HT-29 (cell line): Measurements from ENCODE around the gene KAT6B. TPM values are rescaled to one million over a fixed set of nuclear protein-coding genes. Genes with fewer than 3 reads are reported as not detected.
A peak's percentile ranks its signal among the peaks of the same experiment; 100 is the strongest.

ENCODE experiments used
- DNase-seq: peaks from one replicate; pipeline ENCODE4 v3.0.0-alpha.2; 2015; ENCODE audit warnings: low spot score
- total RNA-seq: library from RNA; depleted of rRNA; stranded (reverse); fragments of >200 nt; shearing (Covaris generic); gene quantifications from 2 replicates; pipeline ENCODE4 v1.2.3, GENCODE V29; 2014

Gene KAT6B
- total RNA-seq, 1 experiment from 2014 or later = 17.2 TPM

GRCh38 chr10:74987339-74988053 lies 161.1 kb downstream of the KAT6B start:
- no peak for DNase-seq

- no peak for DNase-seq
Observed at GRCh38 chr10:74988054-74988775, 161.8 kb downstream of the KAT6B start.

DNA sequence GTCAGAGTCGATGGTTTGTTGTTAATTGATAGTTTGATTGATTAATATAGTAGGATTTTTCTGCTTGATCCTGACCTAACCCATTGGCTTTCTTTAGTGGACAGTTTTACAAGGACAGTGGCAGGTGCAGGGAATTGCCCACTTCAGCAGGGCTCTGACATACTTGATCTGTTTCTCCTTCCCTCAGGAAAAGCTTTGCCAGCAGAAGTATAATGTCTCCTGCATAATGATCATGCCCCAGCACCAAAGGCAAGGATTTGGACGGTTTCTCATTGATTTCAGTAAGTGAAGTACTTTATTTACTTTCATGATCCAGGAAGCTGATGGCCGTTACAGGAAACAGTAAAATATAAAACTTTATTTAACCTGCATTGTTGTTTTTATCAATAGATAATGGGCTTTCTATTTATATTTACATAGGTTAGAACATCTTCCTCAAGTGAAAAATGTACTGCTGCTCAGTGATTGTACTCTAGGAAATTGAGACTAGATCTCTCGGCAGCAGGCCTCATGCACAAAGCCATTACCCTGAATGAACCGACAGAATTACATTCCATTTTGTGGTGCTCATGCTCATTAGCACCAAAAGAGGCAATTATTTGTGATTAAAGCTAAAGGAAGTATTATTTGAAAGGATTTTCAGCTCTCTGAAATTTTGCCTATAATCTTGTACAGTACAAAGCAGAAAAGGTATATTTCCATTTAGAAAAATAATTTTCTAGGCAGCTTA lies 162.6 kb downstream of the KAT6B start:
- no peak for DNase-seq

DNA sequence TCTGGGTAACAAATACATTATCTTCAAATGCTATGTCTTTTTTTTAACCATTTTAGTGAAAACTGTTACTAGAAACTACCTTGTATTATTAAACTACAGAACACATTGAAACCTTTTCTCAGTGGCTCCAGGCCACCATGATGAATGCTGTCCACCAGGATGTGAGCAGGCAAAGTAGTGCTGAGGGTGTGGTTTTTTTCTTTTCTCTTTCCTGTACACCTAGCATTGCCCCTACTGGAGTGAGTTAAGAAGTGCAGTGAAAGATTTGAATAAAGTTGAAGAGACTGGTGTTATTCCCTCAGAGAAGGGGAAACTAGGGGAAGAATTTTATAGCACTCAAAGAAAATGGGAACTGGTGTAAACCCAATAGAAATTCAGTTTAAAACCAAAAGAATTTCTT lies 165.0 kb downstream of the KAT6B start:
- peak; percentile 67 for DNase-seq

DNA sequence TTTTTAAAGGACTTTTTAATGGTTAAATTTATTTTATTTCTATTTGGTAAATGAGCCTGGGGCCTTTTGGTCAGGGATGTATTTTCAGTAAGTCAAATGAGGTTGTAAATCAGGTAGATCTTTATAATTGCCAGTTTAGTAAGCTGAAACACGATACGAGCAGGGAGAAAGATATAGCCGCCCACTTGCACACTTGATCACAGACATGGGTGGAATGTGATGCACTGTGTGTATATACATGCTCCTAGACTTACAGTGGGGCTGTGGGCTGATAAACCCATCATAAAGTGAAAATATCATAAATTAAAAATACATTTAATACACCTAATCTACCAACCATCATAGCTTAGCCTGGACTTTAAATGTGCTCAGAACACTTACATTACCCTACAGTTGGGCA lies 165.7 kb downstream of the KAT6B start:
- DNase-seq = no peak

- no peak for DNase-seq
Observed at GRCh38 chr10:74993649-74994048, 167.2 kb downstream of the KAT6B start.

DNA sequence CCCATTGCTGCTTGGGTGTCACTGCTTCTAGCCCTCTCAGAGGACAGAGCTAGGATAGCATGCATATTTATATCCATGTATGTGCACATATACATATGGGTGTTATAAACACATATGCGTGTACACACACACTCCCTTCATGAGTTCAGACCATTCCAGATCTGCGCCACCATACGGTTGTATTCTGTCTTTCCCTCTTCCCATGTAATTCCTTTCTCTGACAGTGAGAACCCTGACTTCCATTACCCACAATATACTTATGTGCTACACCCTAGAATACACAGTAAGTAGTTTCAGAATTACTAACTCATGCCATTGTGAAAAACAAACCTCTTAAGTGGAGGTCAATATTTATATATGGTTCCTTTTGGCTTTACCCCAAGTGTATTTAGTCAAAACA lies 168.5 kb downstream of the KAT6B start:
- no peak for DNase-seq

DNA sequence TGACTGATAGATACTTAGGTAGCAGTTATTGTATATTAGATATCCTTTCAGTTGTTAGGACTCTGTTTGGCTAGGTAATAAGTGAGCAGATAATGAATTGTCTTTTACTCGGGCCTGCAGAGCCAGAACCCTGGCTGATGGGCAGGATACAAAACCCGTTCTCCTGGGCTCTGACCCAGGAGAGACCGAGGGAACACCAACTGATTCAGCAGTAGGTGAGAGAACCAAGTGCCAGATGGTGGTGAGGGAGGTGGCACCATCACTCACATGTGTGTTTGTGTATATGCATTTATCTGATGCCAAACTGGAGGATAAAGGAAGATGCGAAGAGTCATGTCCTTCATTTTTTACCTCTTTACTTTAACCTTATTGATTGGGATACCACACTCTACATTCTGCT lies 169.4 kb downstream of the KAT6B start:
- DNase-seq = no peak

DNA sequence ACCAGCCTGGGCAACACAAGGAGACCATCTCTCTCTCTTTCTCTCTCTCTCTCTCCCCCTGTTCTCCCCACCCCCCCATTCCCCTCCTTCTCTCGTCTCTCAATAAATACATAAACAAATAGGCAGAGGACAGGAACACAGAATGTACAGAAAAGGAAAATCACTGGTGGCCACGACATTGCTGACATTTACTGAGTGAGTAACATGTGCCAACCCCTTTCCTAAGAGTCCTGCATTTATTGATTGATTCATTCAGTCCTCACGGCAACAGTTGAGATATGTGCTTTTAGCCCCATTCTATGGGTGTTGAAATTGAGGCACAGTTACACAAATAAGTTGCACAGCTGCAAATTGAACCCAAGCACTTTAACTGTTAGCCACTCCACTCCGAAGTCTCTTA lies 170.8 kb downstream of the KAT6B start:
- DNase-seq = no peak

- no peak for DNase-seq
Observed at GRCh38 chr10:75000748-75001321, 174.4 kb downstream of the KAT6B start.

GRCh38 chr10:75001715-75002350 lies 175.4 kb downstream of the KAT6B start:
- no peak for DNase-seq

DNA sequence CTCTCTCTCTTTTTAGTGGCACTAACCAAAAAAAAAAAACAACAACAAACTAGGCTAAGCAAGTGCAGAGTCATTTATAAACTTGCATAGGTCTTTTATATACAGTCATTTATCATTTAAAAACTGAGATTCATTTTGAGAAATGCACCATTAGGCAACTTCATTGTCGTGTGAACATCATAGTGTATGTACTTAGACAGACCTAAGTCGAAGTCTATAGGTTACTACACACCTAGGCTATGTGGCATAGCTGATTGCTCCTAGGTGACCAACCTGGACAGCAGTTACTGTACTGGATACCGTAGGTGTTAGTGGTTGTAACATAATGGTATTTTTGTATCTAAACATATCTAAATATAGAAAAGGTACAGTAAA lies 175.9 kb downstream of the KAT6B start:
- no peak for DNase-seq

- no peak for DNase-seq
Observed at GRCh38 chr10:75002967-75003594, 176.7 kb downstream of the KAT6B start.

DNA sequence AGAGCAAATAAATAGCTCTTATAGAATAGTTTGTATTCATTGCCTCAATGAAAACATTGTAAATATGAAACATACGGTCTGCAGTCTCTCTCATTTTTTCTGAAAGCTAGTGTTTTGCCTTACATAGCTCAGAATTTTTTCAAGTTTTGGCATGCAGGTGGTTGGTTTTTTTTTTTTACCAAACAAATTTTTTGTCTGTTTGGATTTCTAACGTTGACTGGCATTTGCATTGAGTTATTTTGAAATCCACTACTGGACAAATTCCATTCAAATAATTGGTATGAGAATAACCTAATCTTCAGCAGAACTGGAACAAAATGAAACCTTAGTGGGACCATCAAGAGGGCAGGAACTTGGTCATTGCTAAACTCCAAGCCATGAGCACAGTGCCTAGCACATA lies 177.5 kb downstream of the KAT6B start:
- DNase-seq = no peak

- DNase-seq = no peak
Observed at GRCh38 chr10:75007646-75008045, 181.2 kb downstream of the KAT6B start.

DNA sequence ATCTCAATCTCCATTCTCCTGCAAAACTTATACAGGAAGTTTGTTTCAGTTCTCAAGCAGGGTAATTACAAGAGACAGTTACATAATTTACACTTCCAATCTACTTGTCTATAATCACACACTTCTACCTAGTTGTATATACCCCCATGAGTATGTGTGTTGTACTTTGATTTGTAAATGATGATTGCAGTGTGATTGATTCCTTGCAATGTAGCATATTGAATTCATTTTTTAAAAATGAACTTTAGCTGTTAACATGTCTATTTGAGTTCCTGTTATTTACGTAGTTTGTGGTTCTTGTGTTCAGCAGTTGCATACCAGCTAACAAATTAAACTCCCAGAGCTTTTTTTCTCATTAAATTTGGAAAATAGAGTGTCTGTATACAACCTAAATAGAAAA lies 182.6 kb downstream of the KAT6B start:
- DNase-seq = no peak

DNA sequence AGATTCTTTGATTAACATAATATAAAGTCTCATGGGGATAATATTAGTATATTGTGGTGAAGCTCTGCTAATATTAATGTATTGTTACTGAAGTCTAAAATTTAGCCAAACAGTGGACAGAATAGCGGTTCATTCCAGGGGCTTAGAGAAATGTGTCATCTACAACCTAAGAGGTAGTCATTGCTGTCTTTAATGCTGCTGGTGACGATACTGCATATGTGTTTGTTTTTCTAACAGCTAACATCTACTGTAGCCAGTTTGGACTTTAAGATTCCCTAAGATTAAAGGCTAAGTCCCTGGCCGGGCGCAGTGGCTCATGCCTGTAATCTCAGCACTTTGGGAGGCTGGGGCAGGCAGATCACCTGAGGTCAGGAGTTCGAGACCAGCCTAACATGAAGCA lies 183.0 kb downstream of the KAT6B start:
- DNase-seq = no peak

DNA sequence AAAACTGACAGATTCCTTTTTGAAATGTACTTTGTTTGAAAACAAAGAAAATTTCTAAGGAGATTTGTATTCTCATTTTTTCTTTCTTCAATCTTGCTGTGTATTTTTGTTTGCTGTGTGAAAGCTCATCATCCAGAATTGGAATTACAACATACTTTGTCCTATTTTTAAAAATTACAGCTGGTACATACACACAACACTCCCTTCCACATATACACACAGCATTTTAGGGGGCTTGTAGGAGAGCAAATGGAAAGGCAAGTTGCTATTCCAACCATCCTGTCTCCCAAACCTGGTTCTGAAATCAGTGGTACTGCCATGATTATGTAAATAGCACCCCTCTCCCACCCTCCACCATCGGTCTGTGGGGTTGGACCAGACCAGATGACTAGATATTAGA lies 184.0 kb downstream of the KAT6B start:
- DNase-seq = no peak

DNA sequence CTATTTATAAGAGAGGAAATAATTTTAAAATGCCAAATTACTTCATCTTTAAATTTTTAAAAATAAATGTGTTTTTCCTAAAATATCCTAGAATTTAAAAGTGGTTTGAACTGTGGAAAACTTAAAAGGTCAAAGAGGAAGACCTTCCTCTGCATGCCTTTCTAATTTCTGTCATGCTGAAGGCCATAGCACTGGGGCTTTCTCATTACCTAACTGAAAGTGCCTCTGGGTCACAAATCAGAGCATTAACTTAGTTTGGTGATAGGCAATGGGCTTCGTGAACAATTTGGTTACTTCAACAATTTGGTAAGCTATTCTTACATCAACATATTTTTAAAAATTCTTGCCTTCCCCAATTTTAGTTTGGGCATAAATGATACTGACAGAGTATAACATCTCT lies 184.8 kb downstream of the KAT6B start:
- DNase-seq = no peak

GRCh38 chr10:75012471-75012870 lies 186.1 kb downstream of the KAT6B start:
- DNase-seq = no peak

GRCh38 chr10:75013007-75013406 lies 186.6 kb downstream of the KAT6B start:
- no peak for DNase-seq
